ENCODE data around the gene HMGXB3.

Gene HMGXB3, protein sequence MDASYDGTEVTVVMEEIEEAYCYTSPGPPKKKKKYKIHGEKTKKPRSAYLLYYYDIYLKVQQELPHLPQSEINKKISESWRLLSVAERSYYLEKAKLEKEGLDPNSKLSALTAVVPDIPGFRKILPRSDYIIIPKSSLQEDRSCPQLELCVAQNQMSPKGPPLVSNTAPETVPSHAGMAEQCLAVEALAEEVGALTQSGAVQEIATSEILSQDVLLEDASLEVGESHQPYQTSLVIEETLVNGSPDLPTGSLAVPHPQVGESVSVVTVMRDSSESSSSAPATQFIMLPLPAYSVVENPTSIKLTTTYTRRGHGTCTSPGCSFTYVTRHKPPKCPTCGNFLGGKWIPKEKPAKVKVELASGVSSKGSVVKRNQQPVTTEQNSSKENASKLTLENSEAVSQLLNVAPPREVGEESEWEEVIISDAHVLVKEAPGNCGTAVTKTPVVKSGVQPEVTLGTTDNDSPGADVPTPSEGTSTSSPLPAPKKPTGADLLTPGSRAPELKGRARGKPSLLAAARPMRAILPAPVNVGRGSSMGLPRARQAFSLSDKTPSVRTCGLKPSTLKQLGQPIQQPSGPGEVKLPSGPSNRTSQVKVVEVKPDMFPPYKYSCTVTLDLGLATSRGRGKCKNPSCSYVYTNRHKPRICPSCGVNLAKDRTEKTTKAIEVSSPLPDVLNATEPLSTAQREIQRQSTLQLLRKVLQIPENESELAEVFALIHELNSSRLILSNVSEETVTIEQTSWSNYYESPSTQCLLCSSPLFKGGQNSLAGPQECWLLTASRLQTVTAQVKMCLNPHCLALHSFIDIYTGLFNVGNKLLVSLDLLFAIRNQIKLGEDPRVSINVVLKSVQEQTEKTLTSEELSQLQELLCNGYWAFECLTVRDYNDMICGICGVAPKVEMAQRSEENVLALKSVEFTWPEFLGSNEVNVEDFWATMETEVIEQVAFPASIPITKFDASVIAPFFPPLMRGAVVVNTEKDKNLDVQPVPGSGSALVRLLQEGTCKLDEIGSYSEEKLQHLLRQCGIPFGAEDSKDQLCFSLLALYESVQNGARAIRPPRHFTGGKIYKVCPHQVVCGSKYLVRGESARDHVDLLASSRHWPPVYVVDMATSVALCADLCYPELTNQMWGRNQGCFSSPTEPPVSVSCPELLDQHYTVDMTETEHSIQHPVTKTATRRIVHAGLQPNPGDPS (N-terminal part only)

DNA sequence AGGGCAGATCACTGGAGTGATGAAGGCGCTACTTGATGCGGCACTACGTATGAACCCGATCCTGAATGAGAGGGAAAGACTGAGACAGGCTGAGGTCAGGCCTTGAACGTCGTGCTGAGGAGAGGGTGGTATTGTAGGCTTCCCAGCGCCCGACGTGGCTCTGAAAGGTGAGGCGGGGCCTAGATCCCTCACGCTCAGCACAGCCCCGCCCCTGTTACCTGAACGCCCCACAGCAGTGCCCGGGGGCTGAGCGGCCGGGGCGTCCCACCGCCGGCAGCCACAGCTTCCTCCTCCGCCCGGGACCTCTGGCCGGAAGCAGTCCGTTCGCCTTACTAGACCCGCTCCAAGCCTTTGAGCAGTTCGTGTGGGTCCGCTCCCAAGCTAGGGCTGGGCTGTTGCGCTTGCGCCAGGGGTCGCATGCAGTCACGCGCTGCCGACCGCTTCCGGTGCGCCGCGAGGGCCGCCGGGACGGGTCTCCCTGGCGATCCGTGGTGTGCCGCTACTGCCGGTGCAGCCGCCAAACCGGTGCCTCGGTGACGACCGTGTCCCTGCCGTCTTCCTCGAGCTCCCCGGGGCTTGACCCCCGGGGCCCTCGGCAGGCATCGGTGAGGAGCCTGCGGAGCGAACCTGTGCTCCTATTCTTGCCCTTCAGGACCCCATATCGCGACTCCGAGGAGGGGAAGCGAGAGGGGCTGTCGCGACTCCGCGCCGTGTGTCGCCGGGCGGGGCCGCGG is at the start of gene HMGXB3, which contains the start of gene TIGD6:
Gene HMGXB3, plus strand, starts transcription at position 484 of the 734 bp plus-strand sequence. CDS start 4,114 bp downstream, outside the sequence.
Gene TIGD6, minus strand, starts transcription at position 399 of the 734 bp plus-strand sequence. CDS start 4,306 bp downstream, outside the sequence.
- peak; percentile 81 to 88 for DNase-seq

DNA sequence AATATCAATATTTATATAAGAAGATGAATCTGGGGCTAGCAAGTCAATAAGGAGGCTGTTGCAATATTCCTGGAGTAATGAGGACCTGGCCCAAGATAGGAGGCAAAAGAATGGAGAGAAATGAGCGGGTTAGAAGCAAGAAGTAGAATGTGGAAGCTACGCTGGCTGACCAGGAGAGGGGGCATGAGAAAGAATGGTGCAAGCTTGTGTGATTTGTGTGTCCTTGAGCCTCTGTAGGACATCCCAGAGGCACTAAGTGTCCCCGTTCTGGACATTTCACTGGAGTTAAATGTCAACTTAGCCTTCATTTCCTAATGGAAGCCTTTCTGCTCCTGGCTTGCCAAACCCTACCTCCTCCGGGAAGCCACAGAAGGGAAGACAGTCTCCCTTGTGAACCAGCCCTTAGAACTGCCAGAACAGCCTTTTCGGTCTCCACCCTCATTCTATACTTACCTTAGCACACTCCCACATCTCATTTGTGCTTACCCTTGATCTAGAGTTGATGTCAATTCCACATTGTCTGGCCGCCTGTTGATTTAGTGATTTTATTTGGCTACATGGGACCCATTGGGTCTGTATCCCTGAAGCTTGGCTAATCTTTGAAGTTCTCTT is 49.3 kb upstream of the HMGXB3 start:
- DNase-seq = no peak

DNA sequence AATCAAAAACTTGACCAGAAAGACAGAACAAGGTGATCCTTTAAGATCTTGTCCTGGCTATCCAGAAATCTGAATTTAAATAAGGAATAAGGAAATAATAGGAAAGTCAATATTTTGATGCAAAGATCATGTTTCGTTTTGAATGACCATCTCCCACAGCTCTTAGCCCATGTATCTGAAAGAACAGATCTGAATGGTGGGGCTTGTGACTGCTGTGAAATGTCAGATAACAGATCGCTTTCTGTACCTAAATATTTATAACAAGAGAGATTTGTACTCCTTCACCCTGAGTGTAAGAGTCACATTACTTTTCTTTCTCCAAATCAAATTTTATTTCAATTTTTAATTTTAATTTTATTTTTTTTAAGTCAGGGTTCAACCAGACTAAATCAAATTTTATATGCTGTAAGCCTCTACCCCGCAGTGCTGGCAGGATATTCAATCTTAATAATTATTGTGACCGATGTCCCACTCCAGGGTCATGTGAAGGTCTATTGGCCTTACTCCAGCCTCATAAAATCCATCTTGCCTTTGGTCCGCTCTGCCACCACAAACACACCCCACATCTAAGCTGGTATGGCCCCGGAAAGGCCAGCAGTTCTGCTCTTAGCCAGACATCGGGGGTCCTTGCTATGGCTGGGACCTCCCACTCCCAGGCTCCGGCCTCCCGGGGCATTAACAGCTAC is 47.0 kb upstream of the HMGXB3 start:
- no peak for DNase-seq

DNA sequence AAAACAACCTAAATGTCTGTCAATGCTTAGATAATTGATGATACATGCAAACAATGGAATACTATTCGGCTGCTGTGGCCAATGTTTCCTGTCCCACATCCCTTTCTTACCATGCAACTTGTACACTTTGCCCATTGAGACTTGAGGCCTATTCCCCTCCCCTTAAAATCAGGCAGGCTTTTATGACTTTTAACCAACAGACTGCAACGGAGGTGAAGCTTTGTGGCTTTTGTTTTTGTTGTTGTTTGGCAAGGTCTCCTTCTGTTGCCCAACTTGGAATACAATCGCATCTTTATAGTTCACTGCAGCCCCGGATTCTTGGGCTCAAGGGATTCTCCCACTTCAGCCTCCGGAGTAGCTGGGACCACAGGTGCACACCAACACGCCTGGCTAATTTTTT is 45.7 kb upstream of the HMGXB3 start:
- DNase-seq = no peak

DNA sequence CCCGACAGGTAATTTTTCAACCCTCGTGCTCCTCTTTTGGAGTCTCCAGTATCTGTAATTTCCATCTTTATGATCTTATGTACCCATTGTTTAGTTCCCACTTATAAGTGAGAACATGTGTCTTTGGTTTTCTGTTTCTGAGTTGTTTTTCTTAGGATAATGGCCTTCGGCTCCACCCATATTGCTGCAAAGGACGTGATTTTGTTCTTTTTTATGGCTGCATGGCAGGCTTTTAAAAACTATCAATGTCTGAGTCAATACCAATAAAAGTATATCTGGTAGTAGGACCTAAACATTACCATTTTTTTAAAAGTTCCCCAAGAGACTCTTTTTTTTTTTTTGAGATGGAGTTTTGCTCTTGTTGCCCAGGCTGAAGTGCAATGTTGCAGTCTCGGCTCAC is 43.9 kb upstream of the HMGXB3 start:
- DNase-seq = no peak

DNA sequence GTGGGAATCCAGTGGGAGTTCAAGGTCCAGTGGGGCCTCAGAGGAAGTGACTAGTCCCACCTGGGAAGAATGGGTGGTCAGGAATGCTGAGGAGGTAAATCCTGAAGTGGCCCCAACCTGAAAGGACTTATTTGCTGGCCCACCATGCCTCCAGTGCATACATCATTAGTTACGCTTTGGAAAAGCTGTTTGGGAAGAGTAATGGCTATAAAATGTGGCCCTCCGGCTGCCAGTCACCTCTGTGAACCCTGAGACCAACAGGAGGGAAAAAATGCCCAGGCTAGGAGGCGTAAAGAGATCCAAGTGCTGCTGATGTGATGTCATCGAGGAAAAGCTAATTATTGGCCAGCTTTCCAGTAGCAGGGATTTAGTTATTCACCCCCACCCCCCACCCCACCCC is 42.7 kb upstream of the HMGXB3 start:
- no peak for DNase-seq

DNA sequence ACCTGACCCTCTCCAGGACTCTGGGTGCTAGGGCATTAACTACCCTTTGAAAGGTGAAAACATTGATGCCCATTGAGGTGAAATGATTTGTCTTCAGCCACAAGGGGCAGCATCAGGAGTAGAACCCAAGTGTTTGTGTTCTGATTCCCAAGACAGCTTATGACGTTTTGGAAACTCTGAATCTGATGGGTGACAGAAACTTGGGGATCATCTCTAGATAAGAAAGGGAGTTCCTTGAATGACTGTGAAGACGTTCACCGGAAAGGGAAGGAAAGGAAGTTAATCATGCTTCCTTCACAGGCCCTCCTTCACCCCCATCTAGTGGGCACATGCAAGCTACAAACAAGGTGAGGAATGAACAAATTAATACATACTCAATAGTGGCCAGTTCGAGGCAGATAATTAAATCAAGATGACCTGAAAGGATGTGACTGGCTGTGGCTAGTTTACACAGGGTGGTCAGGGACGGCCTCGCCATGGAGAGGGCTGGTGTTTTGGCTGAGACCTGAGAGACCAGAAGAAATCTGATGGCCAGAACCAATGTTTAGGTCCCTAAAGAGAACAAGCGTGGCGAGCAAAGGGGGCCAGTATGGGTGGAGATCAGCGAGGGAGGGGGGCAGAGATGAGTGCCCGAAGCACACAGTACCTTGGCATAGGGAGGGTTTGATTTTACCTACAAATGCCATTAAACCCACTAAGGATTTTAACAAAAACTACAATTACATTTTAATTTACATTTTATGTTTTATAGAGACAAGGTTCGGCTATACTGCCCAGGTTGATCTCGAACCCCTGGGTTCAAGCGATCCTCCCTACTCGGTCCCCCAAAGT is 40.9 kb upstream of the HMGXB3 start:
- DNase-seq = peak; percentile 70 to 78

DNA sequence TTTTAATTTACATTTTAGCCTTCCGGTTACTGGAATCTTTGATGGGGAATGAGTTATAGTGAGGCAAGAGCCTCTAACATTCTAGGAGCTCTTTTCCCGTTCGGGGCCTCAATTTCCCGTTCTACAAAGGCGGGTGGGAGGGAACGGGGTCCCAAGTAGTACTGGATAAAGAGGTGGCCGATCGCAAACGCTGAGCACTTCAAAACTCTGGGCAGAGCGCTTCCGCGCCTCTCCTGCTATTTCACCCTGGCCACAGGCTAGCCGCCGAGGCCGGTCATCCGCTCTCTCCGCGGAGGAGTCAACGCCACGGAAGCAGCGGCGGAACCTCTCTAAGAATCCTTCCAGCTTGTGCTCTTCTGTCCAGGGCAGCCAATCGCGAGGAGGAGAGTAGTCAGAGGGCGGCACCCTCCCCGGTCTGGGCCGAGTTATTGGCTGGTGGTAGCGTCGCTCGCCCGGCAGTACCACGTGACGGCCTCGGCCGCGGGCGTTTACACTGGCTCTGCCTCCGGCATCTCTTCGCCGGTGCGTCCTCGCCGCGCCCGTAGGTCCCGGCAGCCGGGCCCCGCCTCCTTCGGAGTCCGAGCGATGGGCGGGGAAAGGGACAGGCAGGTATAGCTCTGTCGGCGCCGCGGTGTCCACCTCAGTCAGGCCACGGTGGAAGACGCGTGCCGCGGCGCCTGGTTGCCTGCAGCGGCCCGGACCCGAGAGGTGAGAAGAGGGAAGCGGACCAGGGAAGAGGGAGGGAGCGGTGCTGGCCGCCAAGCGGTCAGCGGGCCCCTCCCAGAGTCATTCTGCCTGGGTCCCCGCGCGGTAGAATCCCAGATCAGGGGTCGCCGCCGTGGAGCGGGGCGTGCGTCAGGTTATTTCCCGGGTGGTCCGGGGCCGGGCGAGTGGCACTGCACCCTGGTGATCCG is 40.0 kb upstream of the HMGXB3 start, which contains the start of gene SLC26A2:
Gene SLC26A2, plus strand, starts transcription at position 487 of the 914 bp plus-strand sequence. CDS start 16,895 bp downstream, outside the sequence.
- DNase-seq = peak; percentile 96 to 97

DNA sequence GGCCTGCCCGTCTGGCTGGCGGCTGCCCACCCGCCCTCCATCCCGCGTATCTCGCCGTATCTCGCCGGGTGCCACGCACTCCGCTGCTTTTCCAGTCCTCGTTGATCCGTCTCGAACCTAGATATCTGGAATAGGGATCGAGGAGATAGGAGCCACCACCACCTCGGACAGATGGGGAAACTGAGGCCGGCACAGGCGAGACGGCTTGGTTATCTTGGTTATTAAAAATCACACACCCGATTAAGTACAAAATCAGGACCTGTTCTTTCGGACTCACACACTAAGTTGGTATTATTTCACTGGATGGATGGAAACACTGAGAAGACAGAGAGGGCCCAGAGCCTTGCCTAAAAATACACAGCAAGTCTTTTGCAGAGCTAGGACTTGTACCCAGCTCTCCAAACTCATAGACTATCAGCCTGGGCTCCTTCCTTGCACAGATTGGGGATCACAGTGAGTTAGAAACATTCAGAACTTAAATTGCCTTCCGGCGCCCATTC is 39.3 kb upstream of the HMGXB3 start:
- DNase-seq = no peak

DNA sequence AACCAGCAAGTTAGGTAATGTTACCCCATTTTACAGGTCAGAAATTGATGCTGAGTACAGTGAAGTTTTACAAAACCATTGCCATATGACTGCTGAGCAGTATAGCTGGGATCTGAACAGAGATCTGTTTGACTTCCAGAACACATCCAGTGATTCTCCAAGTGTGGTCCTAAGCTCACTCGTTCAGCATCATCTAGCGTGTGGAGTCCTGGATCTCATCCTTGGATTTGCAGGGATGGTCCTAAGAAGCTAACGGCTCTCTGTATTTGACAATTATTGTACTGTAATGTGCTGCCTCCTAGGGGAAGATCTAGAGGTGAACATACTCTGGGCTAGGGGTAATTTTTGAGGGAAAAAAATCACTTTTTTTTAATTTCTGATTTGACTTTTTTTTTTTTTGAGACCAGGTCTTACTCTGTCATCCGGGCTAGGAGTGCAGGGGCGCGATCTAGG is 38.6 kb upstream of the HMGXB3 start:
- DNase-seq = peak in 1 of 2 donors; percentile 38

DNA sequence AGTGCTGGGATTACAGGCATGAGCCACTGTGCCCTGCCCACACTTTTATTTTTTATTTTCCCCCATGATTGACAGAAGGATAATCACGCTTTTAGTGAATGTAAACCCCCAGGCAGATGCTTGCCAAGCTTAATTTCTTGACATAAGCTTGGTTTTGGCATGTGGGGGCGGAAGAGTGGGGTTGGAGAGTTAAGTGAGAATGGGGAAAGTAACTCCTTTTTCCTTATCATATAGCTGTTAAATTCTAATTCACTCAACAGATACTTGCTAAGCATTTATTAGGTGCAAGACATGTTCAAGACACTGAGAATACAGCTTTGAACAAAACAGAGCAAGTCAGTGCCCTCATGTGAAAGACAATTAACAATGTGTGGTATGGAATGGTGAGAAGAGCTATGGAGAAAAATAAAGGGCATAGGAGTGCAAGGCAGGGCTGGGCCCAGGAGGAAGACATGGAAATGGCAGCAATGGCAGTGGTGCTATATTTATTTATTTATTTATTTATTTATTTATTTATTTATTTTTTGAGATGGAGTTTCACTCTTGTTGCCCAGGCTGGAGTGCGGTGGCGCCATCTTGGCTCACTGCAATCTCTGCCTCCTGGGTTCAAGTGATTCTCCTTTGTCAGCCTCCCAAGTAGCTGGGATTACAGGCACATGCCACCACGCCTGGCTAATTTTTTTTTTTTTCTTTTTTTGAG is 37.8 kb upstream of the HMGXB3 start:
- no peak for DNase-seq

DNA sequence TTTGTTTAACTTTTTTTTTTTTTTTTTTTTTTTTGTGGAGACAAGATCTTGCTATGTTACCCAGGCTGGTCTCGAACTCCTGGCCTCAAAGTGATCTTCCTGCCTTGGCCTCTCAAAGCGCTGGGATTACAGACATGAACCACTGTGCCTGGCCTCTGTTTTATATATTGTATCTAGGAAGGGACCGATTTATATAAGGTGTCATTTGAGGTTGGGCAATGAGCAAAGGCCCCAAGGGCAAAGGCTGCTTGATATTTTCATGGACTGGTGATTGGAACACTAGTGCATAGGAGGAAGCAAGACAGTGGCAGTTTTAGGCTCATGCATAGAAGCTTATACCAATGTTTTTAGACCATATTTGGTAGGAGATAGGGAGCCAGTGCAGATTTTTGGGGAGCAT is 36.8 kb upstream of the HMGXB3 start:
- no peak for DNase-seq

DNA sequence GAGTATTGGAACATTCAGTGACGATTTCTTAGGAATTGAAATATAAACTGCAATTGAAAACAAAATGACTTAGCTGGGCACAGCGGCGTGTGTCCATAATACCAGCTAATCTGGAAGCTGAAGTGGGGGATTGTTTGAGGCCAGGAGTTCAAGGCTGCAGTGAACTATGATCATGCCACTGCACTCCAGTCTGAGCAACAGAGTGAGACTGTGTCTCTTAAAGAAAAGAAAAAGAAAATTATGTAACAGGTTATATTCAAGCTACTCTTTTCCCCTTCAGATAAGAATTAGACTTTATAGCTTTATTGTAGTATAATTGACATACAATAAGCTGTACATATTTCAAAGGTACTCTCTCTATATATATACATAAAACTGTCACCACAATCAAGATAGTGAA is 33.6 kb upstream of the HMGXB3 start:
- DNase-seq = no peak

DNA sequence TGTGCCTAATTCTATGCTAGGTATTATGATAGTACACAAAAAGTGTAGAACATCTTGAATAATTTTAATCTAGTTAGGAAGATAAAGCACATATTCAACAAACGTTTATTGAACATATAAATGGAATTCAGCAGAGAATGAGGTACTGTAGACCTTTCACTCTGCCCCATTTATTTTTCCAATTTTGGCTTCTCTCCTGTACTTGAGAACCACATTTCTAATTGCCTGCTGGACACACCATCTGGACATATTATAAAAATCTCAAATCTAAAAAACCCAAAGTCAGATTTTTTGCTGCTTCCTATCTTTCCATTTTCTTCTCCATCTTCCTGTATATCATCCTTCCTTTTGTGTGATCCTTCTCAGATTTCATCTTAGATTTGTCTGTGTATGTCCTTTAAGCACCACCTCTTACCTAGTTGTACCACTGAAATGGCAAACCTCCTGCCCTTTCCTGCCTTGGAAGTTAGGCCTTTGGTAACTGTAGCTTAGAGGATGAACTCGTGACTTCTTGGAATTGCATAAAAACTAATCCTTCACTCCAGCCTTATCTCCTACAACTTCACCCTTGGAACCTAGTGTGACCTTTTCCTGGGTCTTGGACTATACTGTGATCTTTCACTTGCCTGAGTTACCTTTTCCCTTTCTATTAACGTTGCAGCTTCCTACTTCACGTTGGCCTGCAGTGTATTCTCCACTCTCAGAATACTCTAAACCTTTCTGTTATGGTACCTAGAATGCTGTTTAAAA is 31.2 kb upstream of the HMGXB3 start:
- DNase-seq = no peak

DNA sequence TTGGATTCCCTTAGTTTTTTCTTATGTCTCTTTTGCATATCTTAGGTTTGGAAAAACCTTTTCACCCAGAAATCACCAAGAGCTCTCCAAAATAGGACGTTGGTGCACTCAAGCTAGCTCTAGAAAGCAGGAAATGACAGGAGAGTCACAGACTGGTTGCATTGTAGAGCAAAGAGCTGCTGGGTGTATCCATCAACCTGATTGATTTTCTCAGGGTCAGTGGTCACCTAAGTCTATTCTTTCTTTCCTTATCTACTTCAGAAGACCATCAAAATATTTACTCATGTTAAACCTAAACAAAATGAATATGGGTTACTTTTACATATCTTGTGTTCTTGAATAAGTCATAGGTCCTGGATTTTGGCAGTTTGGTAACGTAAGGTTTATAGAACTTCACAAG is 25.1 kb upstream of the HMGXB3 start:
- DNase-seq = no peak

DNA sequence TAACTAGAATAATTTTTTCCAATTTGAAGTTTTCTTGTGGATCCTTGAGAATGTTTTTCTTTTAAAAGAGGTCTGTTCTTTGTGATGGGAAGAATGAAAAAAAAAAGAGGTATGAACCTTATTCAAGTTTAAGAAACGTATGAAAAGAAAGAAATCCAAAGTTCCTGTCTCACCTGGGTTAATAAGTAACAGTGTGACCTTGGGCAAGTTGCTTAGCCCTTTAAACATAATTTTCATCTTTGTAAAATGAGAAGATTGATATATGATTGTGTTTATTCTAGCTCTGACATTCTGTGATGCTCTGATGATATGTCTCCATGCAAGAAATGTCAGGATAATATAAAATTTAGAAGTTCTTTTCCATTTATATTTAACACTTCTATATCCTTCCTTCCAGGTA is 20.6 kb upstream of the HMGXB3 start:
- no peak for DNase-seq

DNA sequence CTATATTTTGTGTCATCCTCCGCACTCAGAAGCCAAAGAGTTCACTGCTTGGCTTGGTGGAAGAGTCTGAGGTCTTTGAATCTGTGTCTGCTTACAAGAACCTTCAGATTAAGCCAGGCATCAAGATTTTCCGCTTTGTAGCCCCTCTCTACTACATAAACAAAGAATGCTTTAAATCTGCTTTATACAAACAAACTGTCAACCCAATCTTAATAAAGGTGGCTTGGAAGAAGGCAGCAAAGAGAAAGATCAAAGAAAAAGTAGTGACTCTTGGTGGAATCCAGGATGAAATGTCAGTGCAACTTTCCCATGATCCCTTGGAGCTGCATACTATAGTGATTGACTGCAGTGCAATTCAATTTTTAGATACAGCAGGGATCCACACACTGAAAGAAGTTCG is 19.3 kb upstream of the HMGXB3 start:
- no peak for DNase-seq

Data from inflammatory macrophage treated with lipopolysaccharide for 1 hour (primary cell).